Fibroblast of skin of left quadriceps (primary cell): Measurements from ENCODE around the gene CHMP2A.

ENCODE experiments used
- DNase-seq, 2 experiments: peaks; one replicate each; pipeline ENCODE4 v3.0.0-alpha.2; 2013; ENCODE audit warnings: low read depth in 2 of 2

CHMP2A gene

GRCh38 chr19:58569943-58570670 lies 15.2 kb upstream of the CHMP2A start:
- DNase-seq = no peak

GRCh38 chr19:58569191-58569942 lies 14.5 kb upstream of the CHMP2A start:
- DNase-seq = no peak

GRCh38 chr19:58568453-58569130 lies 13.7 kb upstream of the CHMP2A start:
- DNase-seq = no peak

- no peak for DNase-seq
Measured at GRCh38 chr19:58566989-58567388, 12.1 kb upstream of the CHMP2A start.

- DNase-seq = no peak
Measured at GRCh38 chr19:58563823-58564222, 8.9 kb upstream of the CHMP2A start.

- no peak for DNase-seq
Measured at GRCh38 chr19:58563034-58563573, 8.2 kb upstream of the CHMP2A start.

- DNase-seq = no peak
Measured at GRCh38 chr19:58562122-58563033, 7.5 kb upstream of the CHMP2A start.

GRCh38 chr19:58561373-58562121 lies 6.6 kb upstream of the CHMP2A start:
- DNase-seq = no peak

GRCh38 chr19:58560921-58561320 lies 6.0 kb upstream of the CHMP2A start:
- no peak for DNase-seq

GRCh38 chr19:58560007-58560887 lies 5.3 kb upstream of the CHMP2A start:
- DNase-seq = no peak

- DNase-seq = peak; percentile 72 to 74
Measured at GRCh38 chr19:58559275-58560006, 4.5 kb upstream of the CHMP2A start.

GRCh38 chr19:58558623-58559274 lies 3.8 kb upstream of the CHMP2A start:
- peak; percentile 97 for DNase-seq

- DNase-seq = no peak
Measured at GRCh38 chr19:58558066-58558622, 3.2 kb upstream of the CHMP2A start, which contains the start of gene UBE2M. Gene UBE2M (minus strand): TSS chr19:58558611. CDS start chr19:58558381, 230 bp downstream.

GRCh38 chr19:58557221-58558065 lies 2.5 kb upstream of the CHMP2A start:
- DNase-seq = no peak

GRCh38 chr19:58556622-58557220 lies 1.8 kb upstream of the CHMP2A start:
- DNase-seq = no peak

- no peak for DNase-seq
Measured at GRCh38 chr19:58555920-58556621, 1.2 kb upstream of the CHMP2A start.
